Stimulated activated CD4-positive, alpha-beta T cell treated with anti-CD3 and anti-CD28 coated beads, Interleukin-1b, Interleukin-23, amount 100 ng/mL, for 4 hours (primary cell): Measurements from ENCODE around the gene PBX3.
"Not testable (repeated sequence)": the region's sequence is repeated elsewhere in the genome, so short reads cannot be mapped to it uniquely, and the experiment has no call there.

Experiments used
- DNase-seq, 2 donors: peaks; one replicate each; pipeline ENCODE4 v3.0.0-alpha.2; 2020; ENCODE audit warnings: low read depth in 2 of 2

The PBX3 gene

DNA sequence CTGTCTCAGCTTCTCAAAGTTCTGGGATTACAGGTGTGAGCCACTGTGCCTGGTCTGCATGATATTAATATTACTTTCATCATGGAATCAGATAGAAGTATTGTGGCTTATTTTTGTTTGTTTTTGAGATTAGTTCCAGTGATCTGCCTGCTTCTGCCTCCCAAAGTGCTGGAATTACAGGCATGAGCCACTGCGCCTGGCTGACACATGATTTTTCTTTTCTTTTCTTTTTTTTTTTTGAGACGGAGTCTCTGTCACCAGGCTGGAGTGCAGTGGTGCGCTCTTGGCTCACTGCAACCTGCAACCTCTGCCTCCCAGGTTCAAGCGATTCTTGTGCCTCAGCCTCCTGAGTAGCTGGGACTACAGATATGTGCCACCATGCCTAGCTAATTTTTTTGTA lies 29.6 kb downstream of the PBX3 start:
- not testable (repeated sequence) for DNase-seq

DNA sequence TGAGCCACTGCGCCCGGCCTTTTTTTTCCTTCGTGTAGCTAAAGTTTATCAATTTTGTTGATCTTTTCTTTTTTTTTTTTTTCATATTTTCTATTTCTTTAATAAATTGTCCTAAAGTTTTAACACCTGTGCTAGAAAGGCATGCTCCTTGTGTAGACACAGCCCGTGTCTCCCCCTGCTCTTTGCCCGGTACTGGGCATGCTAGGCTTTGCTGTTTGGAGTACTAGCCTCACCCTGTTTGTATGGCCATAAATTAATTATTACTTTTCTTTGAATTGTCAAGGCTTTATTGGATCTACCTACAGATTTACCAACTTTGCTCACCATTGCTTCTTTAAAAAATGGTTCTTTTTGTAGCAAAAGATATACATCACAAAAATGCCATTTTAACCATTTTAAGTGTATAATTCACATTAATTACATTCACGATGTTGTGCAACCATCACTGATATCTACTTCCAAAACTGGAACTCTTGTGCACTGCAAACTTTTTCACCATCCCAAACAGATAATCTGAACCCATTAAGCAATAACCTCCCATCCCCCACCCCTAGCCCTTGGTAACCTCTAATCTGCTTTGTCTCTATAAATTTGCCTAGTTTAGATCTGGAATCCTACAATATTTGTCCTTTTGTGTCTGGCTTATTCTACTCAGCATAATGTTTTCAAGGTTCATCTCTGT lies 31.5 kb downstream of the PBX3 start:
- not testable (repeated sequence) for DNase-seq

DNA sequence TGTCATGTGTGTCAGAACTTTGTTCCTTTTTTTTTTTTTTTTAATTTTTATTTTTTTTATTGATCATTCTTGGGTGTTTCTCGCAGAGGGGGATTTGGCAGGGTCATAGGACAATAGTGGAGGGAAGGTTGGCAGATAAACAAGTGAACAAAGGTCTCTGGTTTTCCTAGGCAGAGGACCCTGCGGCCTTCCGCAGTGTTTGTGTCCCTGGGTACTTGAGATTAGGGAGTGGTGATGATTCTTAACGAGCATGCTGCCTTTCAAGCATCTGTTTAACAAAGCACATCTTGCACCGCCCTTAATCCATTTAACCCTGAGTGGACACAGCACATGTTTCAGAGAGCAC lies 32.0 kb downstream of the PBX3 start:
- DNase-seq = not testable (repeated sequence)

DNA sequence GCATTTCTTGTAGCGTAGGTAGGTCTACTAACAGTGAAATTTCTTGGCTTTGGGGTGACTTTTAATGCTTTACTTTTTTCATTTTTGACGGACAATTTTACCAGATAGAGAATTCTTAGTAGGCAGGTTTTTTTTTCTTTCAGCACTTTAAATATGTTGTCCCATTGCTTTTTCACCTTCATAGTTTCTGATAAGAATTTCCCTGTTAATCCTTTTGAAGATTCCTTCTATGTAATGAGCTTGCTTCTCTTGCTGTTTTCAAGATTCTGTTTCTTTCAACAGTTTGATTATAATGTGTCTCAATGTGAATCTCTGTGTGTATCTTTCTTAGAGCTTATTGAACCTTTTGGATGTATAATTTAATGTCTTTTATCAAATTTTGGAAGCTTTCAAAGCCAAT lies 35.5 kb downstream of the PBX3 start:
- no peak for DNase-seq

DNA sequence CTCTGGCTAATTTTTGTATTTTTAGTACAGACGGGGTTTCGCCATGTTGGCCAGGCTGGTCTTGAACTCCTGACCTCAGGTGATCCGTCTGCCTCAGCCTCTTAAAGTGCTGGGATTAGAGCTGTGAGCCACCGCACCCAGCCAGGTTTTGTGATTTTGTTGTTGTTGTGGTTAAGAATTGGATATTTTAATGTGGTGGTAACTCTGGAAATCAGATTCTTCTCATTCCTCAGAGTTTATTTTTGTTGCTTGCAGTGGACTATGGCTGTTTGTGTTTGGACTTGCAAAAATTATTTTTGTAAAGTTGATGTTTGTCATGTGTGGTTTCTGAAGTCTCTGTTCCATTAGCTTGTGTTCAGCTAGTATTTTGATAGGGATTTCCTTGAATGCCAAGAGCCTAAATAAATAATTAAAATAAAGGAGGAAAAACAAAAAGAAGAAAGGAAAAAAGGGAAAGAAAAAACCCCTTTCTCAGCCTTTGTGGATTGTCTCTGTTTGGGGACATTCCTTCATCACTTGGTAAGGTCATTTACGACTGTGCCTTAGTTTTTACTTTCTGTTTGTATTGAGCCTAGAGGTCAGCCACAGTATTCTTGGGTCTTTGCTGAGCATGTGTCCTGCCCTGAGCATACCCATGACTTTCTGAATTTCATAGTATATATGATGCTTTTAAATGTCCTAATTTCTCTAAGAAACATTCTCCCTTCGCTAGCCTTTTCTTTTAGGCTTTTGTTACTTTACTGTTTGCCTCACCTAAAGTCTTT lies 37.3 kb downstream of the PBX3 start:
- no peak for DNase-seq

DNA sequence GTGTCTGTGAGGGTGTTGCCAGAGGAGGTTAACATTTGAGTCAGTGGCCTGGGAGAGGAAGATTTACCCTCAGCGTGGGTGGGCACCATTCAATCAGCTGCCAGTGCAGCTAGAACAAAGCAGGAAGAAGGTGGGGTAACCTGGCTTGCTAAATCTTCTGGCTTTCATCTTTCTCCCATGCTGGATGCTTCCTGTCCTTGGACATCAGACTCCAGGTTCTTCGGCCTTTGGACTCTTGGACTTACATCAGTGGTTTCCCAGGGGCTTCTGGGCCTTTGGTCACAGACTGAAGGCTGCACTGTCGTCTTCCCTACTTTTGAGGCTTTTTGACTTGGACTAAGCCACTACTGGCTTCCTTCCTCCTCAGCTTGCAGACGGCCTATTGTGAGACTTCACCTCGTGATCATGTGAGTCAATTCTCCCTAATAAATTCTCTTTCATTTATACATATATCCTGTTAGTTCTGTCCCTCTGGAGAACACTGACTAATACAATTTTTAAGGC lies 38.1 kb downstream of the PBX3 start:
- peak in 1 of 2 donors; percentile 18 for DNase-seq

DNA sequence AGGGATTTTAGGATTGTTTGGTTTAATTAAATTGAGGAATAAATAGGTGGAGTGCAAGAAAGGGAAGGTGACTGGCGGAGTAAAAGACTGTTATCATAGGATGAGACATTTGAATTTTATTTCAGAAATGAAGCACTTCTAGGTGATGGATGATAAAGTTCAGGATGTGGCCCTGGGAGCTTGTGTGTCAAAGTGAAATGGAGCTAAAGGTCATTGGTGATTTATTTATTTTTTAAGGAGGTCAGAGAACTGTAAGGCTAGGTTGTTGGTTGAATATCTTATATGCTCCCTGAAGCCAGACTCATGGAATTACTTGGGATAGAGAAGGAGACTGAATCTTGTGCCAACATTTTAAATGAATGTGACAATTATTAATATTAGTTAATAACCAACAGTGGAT lies 40.5 kb downstream of the PBX3 start:
- DNase-seq = no peak

DNA sequence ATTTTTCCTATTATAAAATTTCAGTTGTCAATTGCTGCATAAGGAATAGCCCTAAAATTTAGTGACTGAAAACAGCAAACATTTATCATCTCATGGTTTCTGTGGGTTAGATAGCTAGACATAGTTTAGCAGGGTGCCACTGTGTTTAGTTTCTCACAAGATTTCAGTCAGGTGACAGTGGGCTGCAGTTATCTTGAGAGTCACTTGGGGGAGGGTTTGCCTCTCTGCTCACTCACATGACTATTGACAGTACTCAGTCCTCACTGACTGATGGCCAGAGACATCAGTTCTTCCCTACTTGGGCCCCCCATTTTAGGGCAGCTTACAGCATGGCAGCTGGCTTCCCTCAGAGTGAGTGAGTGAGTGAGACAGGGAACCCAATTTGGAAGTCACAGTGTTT lies 42.0 kb downstream of the PBX3 start:
- no peak for DNase-seq

DNA sequence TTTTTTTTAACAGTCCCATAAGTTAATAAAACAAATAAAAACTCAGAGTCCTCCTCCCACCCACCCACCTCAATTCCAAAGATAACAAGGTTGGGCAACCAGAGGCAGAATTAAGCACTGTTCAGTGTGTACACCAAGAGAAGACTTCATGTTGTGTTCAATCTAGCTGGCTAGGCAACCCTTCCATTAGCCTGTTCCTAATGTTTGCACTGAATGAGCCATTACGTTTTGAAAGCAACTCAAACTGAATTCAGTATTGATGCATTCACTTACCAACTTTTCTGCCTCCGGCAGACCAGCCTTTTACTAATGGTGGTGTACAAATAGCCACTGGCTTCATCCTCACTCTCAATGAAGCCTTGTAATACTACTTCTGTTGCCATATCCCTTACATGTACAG lies 47.5 kb downstream of the PBX3 start:
- no peak for DNase-seq

DNA sequence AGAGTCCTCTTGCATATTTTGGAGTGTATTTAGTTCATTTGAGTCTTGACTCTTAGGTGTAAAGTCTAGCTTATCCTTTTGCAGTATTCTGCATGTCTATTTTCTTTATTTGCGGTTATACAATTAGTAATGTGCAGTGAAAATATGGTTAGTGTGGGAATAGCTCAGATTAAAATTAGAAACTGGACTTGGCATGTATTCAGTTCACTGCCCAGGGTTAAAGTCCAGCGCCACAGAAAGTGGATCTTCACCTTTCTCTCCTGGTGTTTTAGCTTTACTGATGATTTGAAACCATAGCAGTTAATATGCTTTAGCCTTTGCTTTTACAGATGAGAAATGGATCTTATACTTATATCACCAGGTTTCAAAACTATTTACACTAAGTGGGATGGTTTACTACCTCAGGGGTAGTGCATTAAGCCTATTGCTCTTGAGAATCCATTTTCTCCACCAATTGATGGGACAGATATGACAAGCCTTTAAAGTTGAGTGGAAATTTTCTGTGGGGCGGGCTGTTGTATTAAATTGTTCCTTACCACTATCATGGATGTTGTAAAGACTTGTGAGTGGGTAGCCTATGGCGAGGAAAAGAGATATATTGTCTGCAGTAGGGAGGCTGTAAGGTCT lies 48.9 kb downstream of the PBX3 start:
- DNase-seq = no peak

DNA sequence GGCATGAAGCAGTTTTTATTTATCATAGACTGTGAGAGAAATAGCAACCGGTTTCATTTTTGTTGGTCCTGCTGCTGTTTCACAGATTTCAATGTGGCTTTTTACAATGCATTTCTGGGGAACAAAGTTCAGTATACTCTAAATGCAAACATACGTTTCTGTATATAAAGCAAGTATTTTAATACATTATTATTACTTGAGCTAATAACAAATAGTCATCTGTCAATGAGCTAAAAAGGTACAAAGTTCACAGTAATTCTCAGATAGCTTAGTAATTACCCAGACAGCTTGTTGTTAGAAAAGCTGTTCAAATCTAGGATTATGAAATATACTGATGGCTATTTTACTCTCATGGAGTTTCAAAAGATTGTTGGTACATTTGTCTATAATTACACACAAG lies 50.8 kb downstream of the PBX3 start:
- no peak for DNase-seq

DNA sequence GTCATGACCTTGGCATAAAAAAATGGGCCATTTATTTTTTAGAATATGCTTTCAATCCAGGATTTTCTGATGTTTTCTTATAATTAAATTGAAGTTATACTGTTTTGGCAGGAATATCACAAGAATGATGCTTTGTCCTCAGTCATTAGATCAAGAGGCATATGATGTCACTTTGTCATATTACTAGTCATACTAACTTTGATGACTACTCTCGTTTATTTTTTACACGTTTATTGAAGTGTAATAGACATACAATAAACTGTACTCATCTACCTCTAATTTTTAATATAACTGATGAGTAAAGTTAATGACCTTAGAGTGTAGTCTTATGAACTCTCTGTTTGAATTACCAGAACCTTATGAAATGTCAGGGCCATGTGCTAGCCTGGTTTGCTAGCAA lies 56.4 kb downstream of the PBX3 start:
- no peak for DNase-seq

DNA sequence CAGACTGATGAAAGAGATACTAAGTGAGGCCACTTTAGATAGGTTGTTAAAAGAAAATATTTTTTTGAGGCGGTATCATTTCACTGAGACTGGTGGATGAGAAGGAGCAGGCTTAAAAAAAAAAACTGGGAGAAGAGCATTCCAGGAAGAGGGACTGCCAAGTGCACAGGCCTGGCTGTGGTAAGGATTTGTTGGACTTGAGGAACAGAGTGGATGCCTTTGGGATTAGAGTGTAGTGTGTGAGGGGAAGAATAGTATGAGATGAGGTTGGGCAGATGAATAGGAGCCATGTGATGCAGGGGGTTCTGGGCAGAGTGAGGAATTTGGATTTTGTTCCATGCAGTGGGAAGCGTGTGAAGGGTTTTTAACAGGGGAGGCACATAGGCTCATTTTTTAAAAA lies 57.9 kb downstream of the PBX3 start:
- DNase-seq = no peak

DNA sequence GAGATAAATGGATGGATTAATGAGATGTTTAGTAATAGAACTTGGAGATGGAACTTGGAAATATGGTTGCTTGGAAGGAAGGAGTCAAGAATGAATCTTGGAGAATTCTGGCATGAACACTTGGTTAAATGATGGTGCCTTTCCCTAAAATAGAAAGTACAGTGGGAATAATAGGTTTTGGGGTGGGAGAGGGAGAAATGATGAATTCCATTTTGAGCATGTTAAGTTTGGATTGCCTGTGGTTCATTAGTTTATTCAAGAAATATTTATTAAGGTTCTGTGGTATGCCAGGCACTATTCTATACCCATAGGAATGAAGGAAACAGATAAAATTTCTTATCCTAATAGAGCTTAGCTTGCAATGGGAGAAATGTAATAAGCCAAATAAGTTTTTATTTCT lies 58.4 kb downstream of the PBX3 start:
- no peak for DNase-seq

DNA sequence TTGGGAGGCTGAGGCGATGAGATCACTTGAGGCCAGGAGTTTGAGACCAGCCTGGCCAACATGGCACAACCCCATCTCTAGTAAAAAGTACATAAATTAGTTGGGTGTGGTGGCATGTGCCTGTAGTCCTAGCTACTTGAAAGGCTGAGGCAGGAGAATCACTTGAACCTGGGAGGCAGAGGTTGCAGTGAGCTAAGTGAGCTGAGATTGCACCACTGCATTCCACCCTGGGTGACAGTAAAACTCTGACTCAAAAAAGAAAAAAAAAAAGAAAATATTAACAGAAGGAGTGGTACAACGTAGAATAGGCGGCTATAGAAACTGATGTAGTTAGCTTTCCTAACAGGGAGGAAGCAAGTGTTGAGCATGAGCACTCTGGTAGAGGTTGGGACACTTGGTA lies 59.9 kb downstream of the PBX3 start:
- no peak for DNase-seq

DNA sequence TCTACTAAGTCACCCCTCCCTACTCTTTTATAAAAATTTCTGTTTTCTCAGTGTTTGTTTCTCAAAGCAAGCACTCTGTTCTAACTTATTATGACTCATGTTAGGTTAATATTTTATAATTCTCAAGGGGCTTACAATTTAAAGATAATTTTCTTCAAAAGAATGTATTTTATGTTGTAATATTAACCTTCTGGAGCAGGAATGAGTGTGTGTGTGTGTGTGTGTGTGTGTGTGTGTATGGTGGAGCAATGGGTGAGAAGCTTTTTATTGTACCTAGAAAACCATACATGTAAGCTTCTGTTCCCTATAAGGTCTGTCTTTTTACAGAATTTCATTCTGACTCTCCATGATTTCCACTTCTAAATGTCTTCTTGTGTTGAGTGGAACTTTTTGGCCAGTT lies 63.0 kb downstream of the PBX3 start:
- no peak for DNase-seq

DNA sequence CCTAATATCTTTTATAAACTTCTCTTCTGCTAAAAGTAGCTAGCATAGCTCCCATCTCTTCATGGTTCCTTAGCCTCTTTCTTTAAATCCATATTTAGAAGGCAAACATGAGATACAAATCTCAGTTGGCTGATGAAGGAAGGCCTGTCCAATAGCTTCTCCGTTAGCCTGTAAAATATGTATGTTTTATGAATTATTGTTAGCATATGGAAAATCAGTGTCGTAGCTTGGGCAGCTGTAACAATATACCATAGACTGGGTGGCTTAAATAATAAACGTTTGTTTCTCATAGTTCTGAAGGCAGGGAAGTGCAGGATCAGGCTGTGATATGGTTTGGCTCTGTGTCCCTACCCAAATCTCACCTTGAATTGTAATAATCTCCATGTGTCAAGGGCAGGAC lies 63.8 kb downstream of the PBX3 start:
- DNase-seq = no peak

DNA sequence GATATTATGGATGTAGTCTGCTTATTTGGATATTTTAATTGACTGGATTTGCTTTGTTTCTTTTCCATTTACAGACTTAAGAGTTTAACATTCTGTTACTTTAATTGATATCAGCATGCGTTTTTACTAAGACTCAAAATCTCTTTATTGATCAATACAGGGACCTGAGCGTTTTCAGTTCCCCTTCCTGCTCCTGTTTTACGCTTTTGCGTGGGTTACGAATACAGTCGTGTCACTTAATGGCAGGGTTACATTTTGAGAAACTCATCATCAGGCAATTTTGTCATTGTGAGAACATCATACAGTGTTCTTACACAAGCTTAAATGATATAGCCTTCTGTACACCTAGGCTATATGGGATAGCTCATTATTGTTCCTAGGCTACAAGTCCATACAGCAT lies 65.2 kb downstream of the PBX3 start:
- DNase-seq = no peak

DNA sequence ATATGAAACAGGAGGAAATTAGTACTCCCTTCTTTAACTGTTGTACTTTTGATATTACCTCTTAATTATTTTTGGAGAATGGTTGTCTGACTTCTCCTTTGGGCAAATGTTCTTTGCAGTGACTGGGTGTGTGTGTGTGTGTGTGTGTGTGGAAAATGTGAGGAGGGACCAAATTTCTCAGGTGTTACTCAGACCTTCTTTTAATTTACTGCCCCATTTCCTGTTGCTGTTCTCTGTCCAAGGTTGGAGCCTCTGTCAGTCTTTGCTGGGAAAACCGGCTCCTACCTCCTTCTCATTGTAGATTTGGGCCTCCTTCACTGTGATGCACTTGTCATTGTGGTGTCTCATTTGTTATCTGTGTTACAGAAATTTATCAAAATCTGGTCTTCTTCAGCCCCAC lies 68.4 kb downstream of the PBX3 start:
- DNase-seq = no peak

DNA sequence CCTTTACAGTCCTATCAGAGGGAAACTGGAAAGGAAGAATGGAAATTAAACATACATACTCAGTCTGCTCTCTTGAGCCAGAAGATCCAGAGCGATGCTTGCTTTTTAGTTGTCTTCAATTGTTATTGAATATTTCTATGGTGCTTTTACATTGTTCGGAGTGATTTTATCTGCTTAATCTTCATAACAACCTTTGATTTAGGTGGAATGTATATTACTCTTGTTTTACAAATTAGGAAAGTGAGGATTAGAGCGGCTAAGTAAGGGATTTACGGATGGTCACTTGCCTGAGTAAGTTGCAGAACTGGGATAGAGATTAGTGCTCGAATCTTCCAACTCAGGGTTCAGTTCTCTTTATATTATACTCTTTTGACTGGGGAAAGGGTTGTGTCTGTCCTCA lies 69.1 kb downstream of the PBX3 start:
- no peak for DNase-seq

DNA sequence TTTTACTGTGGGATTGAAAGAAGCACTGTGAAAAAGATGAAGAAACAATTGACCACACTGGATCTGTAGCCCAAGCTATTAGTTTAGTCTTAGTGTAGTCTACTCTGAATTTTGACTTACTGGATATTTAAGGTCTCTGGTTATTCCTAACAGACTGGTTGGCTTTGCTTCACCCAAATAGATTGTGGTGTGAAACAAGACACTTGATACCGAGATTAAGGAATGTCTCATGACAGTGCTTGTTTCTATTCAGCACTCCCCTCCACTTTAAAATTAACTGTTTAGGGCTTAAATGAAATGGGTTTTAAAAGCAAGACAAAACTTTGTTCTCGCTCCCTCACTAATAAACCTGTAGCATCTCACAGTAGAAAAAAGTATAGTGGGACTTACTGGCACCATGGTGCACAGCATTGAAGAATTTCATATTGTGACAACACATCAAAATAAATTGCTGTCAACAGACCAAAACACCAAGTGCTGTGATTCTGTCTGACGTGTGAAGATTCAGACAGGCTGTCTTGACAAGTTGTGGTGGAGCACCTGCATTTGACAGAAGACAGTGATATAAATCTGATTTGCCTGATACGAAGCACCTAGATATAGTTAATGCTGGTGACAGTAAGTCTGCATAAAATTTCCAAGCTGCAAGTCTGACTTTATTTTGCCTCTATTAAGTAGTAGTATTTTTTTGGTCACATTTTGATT lies 73.1 kb downstream of the PBX3 start:
- DNase-seq = no peak

DNA sequence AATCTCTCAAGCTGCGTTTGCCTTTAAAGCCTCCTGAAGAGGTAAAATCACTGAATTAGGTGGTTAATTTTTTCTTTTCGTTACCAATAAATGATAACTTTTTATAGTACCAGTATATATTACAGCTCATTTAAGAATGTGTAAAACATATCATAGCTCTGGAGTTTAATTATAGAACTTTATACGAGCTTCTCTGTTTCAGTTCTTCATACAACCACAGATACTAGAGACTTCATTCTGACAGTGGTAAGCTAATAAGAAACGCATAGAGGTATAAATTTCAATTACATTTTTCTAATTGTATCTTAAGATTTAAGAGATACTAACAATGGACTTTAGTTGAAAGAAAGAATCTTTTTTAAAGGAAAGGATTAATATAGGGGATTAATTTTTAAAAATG lies 73.9 kb downstream of the PBX3 start:
- no peak for DNase-seq

DNA sequence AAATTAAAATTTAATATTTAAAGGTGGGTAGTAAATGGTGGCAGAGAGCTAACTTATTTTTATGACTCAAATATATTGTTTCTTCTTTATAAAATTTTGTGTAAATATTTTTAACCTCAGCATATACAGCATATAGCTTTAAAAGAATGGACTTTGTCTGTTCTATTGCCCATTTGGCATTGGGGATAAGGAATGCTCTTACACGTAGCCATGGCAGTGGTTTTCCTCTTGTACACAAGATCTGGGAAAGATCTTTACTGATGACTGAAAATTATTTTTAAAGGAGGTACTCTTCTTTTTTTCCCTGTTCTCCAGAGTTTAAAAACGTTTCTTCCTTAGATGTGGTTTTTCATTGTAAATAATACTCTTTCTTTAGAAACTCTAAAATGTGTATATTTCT lies 75.0 kb downstream of the PBX3 start:
- DNase-seq = no peak
